Lower leg skin (tissue), 4 donors: ENCODE measurements around the gene PSMC3IP. TPM values are rescaled to one million over a fixed set of nuclear protein-coding genes. Genes with fewer than 3 reads are reported as not detected.

Source experiments
- DNase-seq, 2 donors: peaks; one replicate each; pipeline ENCODE4 v3.0.0-alpha.2; 2019; ENCODE audit warnings: low spot score in 2 of 2
- H3K4me3 ChIP-seq: fragments of 200-600 bp; sonication (generic); 2 replicates; pipeline ENCODE4 v1.5.1; 2017; ENCODE audit warnings: mild to moderate bottlenecking, low read depth; ENCODE audit not compliant: poor library complexity, severe bottlenecking
- POLR2A ChIP-seq, 2 donors: fragments of 450-650 bp; IDR thresholded peaks; one replicate each; pipeline ENCODE4 v1.6.1; 2016 to 2017; ENCODE audit warnings: antibody characterized with exemption in 2 of 2, mild to moderate bottlenecking in 1 of 2, moderate library complexity in 1 of 2
- WGBS, 2 donors: methylation state at CpG; one replicate each; pipeline ENCODE4 v1.1.5; 2018; 5-methylcytosine and 5-hydroxymethylcytosine counted together
- intact Hi-C: fragments of 100-400 bp; cut with DNase I; formaldehyde crosslinking; loops from one replicate; pipeline ENCODE4 v1.15.0; 2023; ENCODE audit warnings: low total_unique reads
- total RNA-seq, 4 donors: library from RNA; depleted of rRNA; stranded (reverse); fragments of >200 nt; gene quantifications; one replicate each; pipeline ENCODE4 v1.1.0, GENCODE V29; 2016
- TF ChIP-seq, protein P1 (sequence below), 3 donors: fragments of 450-650 bp; IDR thresholded peaks; one replicate each; pipeline ENCODE4 v1.5.1; 2016; ENCODE audit warnings: antibody characterized with exemption in 3 of 3, mild to moderate bottlenecking in 3 of 3, moderate library complexity in 2 of 3

Gene PSMC3IP
- total RNA-seq, 4 donors from 2014 or later, result 0.67 to 3.6 (median 1.8) TPM

DNA sequence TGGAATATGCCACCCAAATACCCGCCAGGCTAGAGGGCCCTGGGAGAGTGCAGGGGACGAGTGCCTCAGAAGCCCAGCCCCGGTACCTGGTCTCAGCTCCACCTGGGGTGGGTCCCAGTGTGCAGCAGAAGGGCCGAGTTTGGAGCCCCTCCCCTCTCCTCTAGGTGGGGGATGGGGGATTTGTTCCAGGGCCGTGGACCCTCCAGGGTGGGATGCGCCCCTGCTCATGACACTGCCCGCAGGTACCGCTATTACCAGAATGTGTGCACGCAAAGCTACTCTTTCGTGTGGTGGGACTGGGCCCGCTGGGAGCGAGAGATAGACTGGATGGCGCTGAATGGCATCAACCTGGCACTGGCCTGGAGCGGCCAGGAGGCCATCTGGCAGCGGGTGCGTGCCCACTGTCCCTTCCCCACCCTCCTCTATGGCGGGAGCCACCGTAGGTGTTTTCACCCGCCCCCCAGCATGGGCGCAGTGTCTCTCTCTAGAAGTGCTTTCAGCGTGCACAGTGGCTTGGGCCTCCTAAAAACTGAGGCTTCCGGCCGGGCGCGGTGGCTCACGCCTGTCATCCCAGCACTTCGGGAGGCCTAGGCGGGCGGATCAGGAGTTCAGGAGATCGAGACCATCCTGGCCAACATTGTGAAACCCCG is 40.2 kb downstream of the PSMC3IP start:
- WGBS, 2 donors, result 77 to 81% methylated on average over 21 to 25 of the region's 31 CpGs

GRCh38 chr17:42536372-42537155 is 41.0 kb downstream of the PSMC3IP start:
- peak overlapping the region; percentile 62 for H3K4me3 ChIP-seq
- intact Hi-C loops, result no loop called here
- DNase-seq, result peak; percentile 63 to 96
- 0 to 2% methylated on average over 5 to 51 of the region's 65 CpGs for WGBS, 2 donors
- TF ChIP-seq, protein P1, sequence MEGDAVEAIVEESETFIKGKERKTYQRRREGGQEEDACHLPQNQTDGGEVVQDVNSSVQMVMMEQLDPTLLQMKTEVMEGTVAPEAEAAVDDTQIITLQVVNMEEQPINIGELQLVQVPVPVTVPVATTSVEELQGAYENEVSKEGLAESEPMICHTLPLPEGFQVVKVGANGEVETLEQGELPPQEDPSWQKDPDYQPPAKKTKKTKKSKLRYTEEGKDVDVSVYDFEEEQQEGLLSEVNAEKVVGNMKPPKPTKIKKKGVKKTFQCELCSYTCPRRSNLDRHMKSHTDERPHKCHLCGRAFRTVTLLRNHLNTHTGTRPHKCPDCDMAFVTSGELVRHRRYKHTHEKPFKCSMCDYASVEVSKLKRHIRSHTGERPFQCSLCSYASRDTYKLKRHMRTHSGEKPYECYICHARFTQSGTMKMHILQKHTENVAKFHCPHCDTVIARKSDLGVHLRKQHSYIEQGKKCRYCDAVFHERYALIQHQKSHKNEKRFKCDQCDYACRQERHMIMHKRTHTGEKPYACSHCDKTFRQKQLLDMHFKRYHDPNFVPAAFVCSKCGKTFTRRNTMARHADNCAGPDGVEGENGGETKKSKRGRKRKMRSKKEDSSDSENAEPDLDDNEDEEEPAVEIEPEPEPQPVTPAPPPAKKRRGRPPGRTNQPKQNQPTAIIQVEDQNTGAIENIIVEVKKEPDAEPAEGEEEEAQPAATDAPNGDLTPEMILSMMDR (IDR thresholded peaks at IDR 0.05), result no peak
- no peak for TF ChIP-seq POLR2A (IDR thresholded peaks at IDR 0.05)

More for the DNA sequence above, 40.2 kb downstream of the PSMC3IP start:
- intact Hi-C loops, result no loop called here
- TF ChIP-seq, protein P1 (IDR thresholded peaks at IDR 0.05), result no peak
- TF ChIP-seq POLR2A (IDR thresholded peaks at IDR 0.05), result no peak
- DNase-seq, result no peak
- no peak overlapping the region for H3K4me3 ChIP-seq

GRCh38 chr17:42536048-42536371 is 41.5 kb downstream of the PSMC3IP start, which contains the start of gene NAGLU:
Gene NAGLU, plus strand, starts transcription at chr17:42536241. Its CDS starts 32 bp downstream, at chr17:42536273.
- WGBS, 2 donors, result 0 to 2% methylated on average over 6 to 12 of the region's 40 CpGs
- TF ChIP-seq, protein P1 (IDR thresholded peaks at IDR 0.05), result no peak
- TF ChIP-seq POLR2A (IDR thresholded peaks at IDR 0.05), result no peak
- peak; percentile 95 to 100 for DNase-seq
- intact Hi-C loops, result no loop called here
- peak within 1 kb of the TSS; percentile 62 for H3K4me3 ChIP-seq

GRCh38 chr17:42535155-42536047 is 42.1 kb downstream of the PSMC3IP start:
- 36 to 42% methylated on average over 26 of the region's 26 CpGs for WGBS, 2 donors
- no peak for TF ChIP-seq POLR2A (IDR thresholded peaks at IDR 0.05)
- TF ChIP-seq, protein P1 (IDR thresholded peaks at IDR 0.05), result no peak
- DNase-seq, result no peak
- intact Hi-C loops, result no loop called here
- peak overlapping the region; percentile 62 for H3K4me3 ChIP-seq

GRCh38 chr17:42531455-42532354 is 45.8 kb downstream of the PSMC3IP start:
- DNase-seq, result no peak
- TF ChIP-seq, protein P1 (IDR thresholded peaks at IDR 0.05), result peak in 1 of 3 donors; percentile 46
- TF ChIP-seq POLR2A (IDR thresholded peaks at IDR 0.05), result no peak
- peak overlapping the region; percentile 25 for H3K4me3 ChIP-seq
- WGBS, 2 donors, result 12 to 17% methylated on average over 40 to 58 of the region's 60 CpGs
- intact Hi-C loops, result no loop called here
